Measurements from ENCODE around the gene ABO.
"Not testable (repeated sequence)": the region's sequence is repeated elsewhere in the genome, so short reads cannot be mapped to it uniquely, and the experiment has no call there.

The ABO gene

GRCh38 chr9:133233681-133234432 lies 41.1 kb downstream of the ABO start:
- DNase-seq (ENCODE audit: insufficient read length, low spot score) (no peak), FAIRE-seq (no peak)
- no peak for TF ChIP-seq CTCF (IDR thresholded peaks at IDR 0.05; ENCODE audit: insufficient read depth, missing control alignments)

GRCh38 chr9:133231934-133232568 lies 43.0 kb downstream of the ABO start:
- not testable (repeated sequence) for FAIRE-seq; DNase-seq (ENCODE audit: insufficient read length, low spot score)

GRCh38 chr9:133230514-133230913 lies 44.5 kb downstream of the ABO start:
- DNase-seq (ENCODE audit: insufficient read length, low spot score); FAIRE-seq: not testable (repeated sequence)

- TF ChIP-seq CTCF (IDR thresholded peaks at IDR 0.05; ENCODE audit: insufficient read depth, missing control alignments), result no peak
Measured at GRCh38 chr9:133230093-133230492, 44.9 kb downstream of the ABO start.

GRCh38 chr9:133228474-133229193 lies 46.4 kb downstream of the ABO start:
- not testable (repeated sequence) for DNase-seq (ENCODE audit: insufficient read length, low spot score); FAIRE-seq

More at GRCh38 chr9:133230093-133230492, 44.9 kb downstream of the ABO start:
- no peak for FAIRE-seq
- no peak for DNase-seq (ENCODE audit: insufficient read length, low spot score)

- not testable (repeated sequence) for FAIRE-seq
Measured at GRCh38 chr9:133227996-133228395, 47.0 kb downstream of the ABO start.

GRCh38 chr9:133227242-133227860 lies 47.6 kb downstream of the ABO start:
- FAIRE-seq (no peak), DNase-seq (ENCODE audit: insufficient read length, low spot score) (no peak)
- TF ChIP-seq CTCF (IDR thresholded peaks at IDR 0.05; ENCODE audit: insufficient read depth, missing control alignments), result no peak

More at GRCh38 chr9:133227996-133228395, 47.0 kb downstream of the ABO start:
- DNase-seq (ENCODE audit: insufficient read length, low spot score), result not testable (repeated sequence)

GRCh38 chr9:133226219-133227171 lies 48.5 kb downstream of the ABO start:
- DNase-seq (ENCODE audit: insufficient read length, low spot score) (no peak), FAIRE-seq (no peak)
- TF ChIP-seq CTCF (IDR thresholded peaks at IDR 0.05; ENCODE audit: insufficient read depth, missing control alignments), result no peak

All from D721Med (cell line).